HG02970 (cell line): ENCODE data around the gene CAPN1.
"Not testable (repeated sequence)": the region's sequence is repeated elsewhere in the genome, so short reads cannot be mapped to it uniquely, and the experiment has no call there.

ENCODE experiments used
- ATAC-seq: cut with Tn5 transposase; IDR thresholded peaks from one replicate; pipeline ENCODE4 v1.9.1; 2021; ENCODE audit warnings: mild to moderate bottlenecking, moderate library complexity, moderate number of reproducible peaks; ENCODE audit not compliant: unreplicated experiment, low FRiP score

The CAPN1 gene

DNA sequence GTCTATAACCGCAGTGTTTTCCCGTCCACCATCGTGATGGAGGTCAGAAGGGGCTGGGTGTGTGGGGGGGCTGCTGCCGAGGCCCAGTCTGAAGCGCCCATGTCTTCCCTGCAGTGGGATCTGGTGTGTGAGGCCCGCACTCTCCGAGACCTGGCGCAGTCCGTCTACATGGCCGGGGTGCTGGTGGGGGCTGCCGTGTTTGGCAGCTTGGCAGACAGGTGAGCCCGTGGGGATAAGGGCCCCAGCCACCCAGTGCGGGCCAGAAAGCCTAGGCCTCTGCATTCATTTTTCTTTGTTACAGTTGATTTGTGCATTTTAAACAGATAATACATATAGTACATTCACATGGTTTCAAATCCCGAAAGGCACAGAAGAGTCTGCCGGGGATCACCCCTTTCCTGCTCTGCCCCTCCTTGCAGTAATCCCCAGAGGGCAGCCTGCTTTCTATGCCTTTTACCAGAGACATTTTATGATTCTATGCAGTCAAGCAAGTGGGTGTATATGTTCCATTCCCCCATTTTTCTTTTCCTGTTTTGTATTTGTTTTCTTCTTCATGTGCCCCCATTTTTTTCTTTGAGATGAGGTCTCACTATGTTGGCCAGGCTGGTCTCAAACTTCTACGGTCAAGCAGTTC lies 32.6 kb downstream of the CAPN1 start:
- no peak for ATAC-seq

DNA sequence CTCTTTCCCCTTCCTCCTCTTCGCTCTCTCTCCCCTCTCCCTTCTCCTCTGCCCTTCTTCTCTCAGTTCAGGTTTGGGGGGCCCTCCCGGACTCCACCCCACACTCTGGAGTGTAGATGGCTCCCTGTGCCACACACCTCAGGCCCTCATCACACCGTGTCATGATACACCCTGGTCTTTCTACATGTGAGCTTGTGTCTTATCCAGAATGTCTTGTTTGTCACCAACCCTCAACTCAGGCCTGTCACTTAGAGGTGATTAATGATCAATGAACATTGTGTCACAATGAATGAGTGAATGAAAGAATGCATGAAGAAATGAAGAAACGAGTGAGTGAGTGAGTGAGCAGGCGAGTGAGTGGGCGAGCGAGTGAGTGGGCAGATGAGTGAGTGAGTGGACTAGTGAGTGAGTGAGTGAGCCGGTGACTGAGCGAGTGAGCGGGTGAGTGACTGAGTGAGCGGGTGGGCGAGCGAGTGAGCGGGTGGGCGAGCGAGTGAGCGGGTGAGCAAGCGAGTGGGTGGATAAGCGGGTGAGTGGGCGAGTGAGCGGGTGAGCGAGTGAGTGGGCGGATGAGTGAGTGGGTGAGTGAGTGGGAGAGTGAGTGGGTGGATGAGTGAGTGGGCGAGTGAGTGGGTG lies 33.8 kb downstream of the CAPN1 start:
- ATAC-seq = no peak

DNA sequence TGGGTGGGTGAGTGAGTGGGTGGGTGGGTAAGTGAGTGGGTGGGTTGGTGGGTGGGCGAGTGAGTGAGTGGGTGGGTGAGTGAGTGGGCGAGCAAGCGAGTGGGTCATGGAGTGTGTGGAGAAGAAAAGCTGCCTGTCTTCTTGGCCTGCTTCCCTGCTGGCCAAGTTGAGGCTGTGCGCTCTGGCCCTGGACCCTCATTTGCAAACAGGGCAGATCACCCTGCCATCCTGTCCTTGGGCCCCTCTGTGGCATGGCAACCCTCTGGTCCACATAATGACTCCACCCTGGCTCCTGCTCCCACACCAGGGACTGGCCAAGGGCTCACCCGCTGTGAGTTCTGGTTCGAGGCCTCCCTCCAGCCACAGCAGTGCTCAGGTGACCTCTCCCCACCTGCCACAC lies 35.1 kb downstream of the CAPN1 start:
- no peak for ATAC-seq

DNA sequence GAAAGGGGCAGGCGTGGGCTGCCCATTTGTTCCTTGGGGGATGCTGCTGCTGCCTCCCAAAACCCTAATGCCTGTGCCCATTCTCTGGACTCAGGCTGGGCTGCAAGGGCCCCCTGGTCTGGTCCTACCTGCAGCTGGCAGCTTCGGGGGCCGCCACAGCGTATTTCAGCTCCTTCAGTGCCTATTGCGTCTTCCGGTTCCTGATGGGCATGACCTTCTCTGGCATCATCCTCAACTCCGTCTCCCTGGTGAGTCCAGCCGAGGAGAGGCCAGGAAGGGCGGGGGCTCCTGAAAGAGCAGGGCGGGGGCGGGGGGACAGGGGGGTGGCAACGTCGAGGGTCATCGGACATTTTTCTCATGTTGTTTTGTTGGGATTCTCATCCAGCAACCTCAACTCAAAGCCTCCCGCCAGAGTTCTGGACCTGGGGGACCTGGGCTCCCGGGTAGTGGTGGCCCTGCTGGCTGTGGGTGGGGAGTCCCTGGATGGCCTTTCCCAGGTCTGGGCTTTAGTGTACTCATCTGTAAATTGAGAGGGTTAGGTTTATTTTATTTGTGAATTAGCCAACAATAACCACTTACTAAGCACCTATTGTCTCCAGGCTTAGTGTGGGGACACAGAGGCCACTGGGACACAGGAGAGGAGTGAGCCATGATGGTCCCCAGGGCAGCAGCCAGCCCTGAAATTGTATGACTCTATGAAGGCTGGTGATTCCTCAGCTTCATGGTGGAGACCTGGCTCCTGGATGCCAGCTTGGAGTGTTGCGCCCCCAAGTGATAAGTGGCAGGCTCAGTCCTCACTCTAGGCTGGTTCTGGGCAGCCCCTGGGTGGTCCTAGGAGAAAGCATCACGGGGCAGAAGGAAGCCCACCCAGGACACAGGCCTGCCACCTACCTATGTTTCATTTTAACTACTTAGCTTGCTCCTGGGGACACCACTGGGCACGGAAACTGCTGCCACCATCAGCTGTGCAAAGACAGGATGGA lies 36.0 kb downstream of the CAPN1 start:
- no peak for ATAC-seq

DNA sequence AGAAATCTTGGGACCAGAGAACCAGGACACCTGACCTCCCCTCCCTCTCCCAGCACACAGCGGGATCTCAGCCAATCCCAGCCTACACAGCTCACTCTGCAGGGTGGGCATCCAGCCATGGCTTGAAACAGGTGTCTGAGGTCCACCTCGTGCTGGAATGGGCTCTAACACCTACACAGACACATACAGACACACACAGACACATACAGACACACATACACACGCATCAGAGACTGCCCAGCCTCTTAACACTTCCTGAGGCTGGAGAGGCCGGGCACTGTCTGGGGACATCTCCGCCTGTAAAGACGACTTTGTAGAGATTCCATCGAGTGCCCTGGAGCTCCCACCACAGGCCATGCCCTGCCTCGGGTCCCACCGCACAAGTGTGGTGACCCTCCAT lies 36.7 kb downstream of the CAPN1 start:
- no peak for ATAC-seq

DNA sequence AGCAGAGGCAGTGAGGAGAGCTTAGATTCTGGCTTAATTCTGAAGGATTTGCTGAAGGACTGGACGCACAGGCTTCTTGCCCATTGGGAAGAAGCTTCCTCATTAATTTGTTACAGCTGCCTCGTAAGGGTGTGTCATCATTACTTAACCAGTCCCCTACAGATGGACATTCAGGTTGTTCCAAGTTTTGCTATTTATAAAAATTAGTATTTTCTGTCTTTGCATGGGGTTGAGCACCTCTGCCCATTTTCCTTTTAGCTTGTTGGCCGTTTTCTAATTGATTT lies 38.1 kb downstream of the CAPN1 start:
- ATAC-seq = no peak

DNA sequence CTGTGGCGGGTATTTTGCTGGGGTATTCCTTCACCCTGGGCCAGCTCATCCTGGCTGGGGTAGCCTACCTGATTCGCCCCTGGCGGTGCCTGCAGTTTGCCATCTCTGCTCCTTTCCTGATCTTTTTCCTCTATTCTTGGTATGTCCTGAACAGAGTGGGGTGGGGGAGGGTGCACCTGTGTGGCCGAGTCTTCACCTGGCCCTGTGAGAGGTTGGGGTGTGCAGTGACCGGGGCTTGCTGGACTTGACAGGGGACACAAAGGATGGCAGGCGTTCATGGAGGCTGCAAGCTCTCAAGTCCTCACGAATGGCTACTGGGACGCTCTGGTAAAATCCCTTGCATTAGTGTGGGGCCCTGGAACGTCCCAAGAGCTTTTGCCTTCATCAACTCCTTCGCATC lies 39.3 kb downstream of the CAPN1 start:
- ATAC-seq = no peak

DNA sequence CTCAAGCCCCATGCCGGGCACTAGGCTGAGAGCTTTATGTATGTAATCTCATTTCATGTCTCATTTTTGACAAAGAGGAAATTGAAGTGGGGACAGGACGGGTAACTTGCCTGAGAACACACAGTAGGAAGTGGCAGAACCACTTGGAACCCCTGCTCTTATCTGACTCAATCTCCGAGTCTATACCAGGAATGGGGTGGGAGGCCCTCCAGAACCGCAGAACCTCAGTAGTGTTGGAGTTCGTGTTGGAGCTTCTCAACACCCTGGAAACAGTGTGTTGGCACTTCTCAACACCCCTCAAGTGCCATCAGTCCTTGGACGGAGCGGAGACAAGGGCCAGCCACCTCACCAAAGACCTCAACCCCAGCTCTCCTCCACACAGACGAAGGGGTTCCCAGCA lies 41.3 kb downstream of the CAPN1 start:
- no peak for ATAC-seq

DNA sequence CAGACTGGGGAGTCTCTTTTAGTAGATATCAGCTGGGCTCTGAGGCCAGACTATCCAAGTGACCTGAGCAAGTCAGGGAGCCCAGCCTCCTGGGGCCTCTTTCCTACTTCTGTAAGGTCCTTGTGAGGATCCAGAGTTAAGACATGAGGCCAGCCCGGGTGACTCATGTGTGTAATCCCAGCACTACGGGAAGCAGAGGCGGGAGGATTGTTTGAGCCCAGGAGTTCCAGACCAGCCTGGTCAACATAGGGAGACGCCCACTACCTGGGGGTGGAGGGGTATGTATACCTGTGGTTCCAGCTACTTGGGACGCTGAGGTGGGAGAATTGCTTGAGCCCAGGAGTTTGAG lies 43.2 kb downstream of the CAPN1 start:
- ATAC-seq = no peak

DNA sequence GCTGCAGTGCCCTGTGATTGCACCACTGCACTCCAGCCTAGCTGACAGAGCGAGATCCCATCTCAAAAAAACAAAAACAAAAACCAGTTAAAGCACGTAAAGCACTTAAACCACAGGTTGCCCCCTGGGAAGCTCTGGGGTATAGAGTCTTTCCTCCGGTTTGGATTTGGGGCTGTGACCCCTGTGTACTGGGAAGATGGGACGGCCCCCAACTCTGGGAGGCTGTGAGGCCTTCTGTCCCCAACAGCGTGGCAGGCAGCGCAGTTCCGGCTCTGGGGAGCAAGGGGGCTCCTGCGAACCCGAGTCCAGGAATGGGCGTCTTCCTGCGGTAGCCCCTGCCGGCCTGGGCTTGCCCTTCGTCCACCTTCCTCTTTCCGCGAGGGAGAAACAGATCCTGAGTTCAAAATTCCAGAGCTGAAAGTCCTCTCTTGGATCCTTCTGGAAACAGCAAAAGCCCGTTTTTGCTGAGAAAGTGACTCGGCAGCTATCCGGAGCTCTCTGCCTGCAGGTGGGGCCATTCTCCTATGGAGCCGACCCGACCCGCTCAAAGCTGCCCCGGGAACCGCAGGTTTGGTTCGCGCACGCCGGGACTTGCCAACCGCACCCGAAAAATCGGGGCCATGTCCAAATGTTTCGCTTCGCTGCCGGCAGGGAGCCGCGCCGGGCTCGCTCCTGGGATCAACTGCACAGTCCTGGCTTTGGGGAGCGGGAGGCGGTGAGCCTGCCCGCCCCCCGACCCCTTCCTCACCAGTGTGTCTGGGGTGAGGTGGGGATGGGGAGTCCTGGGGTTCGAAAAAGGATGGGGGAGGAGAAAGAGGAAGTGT lies 43.8 kb downstream of the CAPN1 start:
- ATAC-seq = no peak

DNA sequence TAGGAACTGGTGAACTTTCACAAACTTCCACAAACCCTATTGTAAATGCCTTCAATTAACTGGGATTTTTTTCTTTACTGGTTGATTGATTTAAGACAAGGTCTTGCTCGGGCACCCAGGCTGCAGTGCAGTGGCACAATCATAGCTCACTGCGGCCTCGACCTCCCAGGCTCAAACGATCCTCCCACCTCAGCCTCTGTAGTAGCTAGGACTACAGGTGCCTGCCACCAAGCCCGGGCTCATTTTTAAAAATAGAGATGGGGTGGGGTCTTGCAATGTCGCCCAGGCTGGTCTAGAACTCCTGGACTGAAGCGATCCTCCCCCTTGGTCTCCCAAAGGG lies 44.3 kb downstream of the CAPN1 start:
- ATAC-seq = no peak

DNA sequence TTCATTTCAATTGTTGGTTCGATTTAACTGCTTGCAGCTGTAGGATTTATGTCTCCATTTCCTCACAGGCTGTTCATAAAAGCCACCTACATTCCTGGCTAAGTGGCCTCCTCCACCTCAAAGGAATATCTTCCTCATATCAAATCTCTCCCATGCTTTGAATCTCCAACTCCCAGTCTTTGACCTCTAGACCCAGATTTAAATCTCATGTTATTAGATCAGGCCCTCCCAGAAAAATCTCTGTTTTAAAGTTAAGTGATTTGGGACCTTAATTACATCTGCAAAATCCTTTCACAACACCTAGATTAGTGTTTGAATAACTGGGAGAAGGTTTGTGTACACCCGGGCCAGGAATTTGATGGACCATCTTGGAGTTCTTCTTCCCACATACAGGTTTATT lies 46.2 kb downstream of the CAPN1 start:
- no peak for ATAC-seq

DNA sequence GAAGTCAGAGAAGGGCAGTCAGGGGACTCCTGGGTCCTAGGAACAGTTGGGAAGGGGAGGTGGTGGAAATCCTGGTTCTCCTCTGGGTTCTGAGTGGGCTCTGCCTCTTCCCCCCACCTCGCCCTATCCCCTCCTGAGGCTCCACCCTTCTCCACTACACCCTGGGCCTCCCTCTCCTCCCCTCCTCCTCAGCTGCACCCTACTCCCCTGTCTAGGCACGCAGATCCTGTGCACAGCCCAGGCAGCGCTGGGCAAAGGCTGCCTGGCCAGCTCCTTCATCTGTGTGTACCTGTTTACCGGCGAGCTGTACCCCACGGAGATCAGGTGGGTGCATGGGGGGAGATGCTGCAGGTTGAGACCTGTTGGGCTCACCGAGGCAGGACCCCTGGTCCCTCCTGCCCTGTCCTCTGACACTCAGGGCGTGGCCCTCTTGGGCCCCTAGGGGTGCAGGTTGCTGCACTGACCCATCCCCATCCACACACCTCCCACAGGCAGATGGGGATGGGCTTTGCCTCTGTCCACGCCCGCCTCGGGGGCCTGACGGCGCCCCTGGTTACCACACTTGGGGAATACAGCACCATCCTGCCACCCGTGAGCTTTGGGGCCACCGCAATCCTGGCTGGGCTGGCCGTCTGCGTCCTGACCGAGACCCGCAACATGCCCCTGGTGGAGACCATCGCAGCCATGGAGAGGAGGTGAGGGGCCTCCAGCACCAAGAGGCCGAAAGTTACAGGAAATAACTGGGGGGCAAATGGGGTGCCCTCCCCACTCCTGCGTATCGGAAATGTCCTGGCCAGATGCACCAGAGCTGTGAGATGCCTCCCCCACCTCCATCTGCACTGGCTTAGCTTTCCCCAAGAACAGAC lies 54.7 kb downstream of the CAPN1 start:
- ATAC-seq = no peak

DNA sequence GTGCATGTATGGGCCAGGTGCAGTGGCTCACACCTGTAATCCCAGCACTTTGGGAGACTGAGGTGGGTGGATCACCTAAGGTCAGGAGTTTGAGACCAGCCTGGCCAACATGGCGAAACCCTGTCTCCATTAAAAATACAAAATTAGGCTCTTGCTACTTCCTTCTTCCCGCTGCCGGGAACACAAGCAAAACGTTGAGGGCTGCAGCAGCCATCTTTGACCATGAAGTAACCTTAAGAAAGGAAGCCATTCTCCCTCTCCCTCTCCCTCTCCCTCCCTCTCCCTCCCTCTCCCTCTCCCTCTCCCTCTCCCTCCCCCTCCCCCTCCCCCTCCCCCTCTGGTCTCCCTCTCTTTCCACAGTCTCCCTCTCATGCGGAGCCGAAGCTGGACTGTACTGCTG lies 56.6 kb downstream of the CAPN1 start:
- ATAC-seq = not testable (repeated sequence)

DNA sequence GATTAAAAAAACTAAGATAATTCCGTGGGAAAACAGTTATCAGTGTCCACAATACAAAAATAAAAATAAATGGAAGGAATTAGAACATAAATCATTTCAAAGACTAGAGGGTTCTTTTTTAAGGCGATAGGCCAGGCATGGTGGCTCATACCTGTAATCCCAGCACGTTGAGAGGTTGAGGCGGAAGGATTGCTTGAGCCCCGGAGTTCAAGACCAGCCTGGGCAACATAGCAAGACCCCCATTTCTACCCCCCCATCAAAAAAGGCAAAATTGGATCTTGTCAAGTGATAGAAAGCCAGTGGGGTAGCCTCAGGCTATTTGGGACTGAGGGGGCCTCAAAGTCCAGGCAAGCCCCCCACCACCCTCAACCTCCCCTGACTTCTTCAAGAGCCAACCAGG lies 59.4 kb downstream of the CAPN1 start:
- ATAC-seq = no peak

DNA sequence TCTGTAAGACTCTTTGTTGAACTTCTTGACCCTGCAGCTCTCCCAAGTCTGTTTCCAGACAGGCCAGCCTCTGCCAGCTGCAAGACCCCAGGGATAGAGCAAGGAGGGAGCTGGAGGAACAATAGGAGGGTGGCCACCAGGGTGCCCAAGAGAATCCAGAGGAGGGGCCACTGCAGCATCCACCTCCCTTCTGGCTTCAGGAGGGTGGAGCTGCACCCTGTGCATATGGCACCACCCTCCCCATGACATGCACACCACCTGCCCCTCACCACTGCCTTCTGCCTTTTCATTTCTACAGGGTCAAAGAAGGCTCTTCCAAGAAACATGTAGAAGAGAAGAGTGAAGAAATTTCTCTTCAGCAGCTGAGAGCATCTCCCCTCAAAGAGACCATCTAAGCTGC lies 60.0 kb downstream of the CAPN1 start:
- ATAC-seq = no peak

DNA sequence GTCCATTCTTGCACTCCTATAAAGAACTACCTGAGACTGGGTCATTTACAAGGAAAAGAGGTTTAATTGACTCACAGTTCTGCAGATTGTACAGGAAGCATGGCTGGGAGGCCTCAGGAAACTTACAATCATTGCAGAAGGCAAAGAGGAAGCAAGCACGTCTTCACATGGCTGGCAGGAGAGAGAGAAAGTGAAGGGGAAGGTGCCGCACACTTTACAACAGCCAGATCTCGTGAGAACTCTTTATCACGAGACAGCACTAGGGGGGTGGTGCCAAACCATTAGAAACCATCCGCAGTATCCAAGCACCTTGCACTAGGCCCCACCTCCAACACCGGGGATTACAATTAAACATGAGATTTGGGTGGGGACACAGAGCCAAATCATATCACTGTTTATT lies 60.7 kb downstream of the CAPN1 start:
- ATAC-seq = no peak

DNA sequence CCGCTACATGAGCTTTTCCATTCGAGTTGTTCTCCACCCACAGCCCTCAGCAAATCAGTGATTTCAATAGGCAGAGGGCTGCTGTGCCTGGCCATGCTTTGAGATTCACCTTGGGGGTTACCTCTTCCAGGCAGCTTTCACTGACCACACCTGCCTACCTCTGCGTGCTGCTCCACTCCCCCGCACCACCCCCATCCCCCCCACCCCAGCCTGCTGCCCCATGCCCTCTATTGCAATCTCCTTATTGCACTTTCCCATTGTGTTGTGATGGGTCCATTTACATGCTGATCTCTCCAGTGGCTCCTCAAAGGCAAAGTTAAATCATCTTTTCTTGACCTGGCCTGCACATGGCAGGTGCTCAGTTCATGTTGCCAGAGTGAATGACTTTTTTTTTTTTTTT lies 62.1 kb downstream of the CAPN1 start:
- ATAC-seq = no peak

DNA sequence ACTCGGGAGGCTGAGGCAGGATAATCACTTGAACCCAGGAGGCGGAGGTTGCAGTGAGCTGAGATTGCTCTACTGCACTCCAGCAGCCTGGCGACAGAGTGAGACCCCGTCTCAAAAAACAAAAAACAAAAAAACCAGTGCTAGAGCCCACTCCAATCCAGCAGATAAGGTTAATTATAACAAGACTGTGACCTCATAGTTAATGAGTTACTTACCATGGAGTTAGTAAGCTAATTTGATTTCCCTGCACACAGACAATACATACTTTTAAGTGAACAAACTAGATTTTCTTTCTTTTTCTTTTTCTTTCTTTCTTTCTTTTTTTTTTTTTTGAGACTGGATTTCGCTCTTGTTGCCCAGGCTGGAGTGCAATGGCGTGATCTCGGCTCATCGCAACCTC lies 63.3 kb downstream of the CAPN1 start:
- not testable (repeated sequence) for ATAC-seq

DNA sequence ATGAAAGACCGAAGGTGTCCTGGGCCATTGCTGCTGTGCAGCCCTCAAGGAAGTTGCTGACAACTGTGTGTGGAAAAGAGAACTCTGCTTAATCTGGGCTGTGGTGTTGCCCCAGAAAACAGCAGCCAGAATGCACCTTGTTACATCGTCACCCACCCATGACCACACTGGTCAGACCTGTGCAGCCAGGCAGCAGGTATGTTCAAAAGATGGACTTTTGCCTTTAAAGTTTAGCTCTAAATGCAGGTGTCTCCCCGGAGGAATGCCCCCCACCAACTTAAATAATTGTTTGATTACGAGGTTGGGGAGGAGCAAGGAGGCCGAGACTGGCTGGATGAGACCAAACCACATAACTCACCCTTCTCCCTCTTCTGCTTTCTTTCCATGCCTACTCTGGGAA lies 64.8 kb downstream of the CAPN1 start:
- ATAC-seq = no peak
